Osteoblast (primary cell): ENCODE measurements around the gene PPME1. TPM values are rescaled to one million over a fixed set of nuclear protein-coding genes. Genes with fewer than 3 reads are reported as not detected.

Experiments used
- DNase-seq: peaks from one replicate; pipeline ENCODE4 v3.0.0; 2011; ENCODE audit warnings: low spot score, mixed read lengths; ENCODE audit not compliant: insufficient read length; ENCODE audit errors: missing footprints
- H2AFZ ChIP-seq: 2 replicates; pipeline ENCODE4 v1.6.0; 2011; ENCODE audit warnings: mild to moderate bottlenecking, low read length
- H3K27ac ChIP-seq: 2 replicates; pipeline ENCODE4 v1.5.1; 2011; ENCODE audit warnings: mild to moderate bottlenecking, low read depth, low read length, moderate library complexity
- H3K27me3 ChIP-seq: 2 replicates; pipeline ENCODE4 v1.6.0; 2012; ENCODE audit warnings: mild to moderate bottlenecking, control low read depth, inconsistent platforms, low read length, moderate library complexity; ENCODE audit not compliant: insufficient read depth
- H3K36me3 ChIP-seq: 2 replicates; pipeline ENCODE4 v1.5.1; 2011; ENCODE audit warnings: mild to moderate bottlenecking, low read length, control low read depth, moderate library complexity; ENCODE audit not compliant: insufficient read depth
- H3K4me1 ChIP-seq: 2 replicates; pipeline ENCODE4 v1.5.1; 2011; ENCODE audit warnings: mild to moderate bottlenecking, low read length, control low read depth, moderate library complexity; ENCODE audit not compliant: insufficient read depth
- H3K4me2 ChIP-seq: 2 replicates; pipeline ENCODE4 v1.6.0; 2011; ENCODE audit warnings: mild to moderate bottlenecking, low read length; ENCODE audit not compliant: insufficient read depth
- H3K4me3 ChIP-seq: fragments of 200-600 bp; sonication (generic); 3 replicates; pipeline ENCODE4 v1.5.1; 2012; ENCODE audit warnings: mild to moderate bottlenecking, low read length, inconsistent platforms; ENCODE audit not compliant: insufficient read depth
- H3K79me2 ChIP-seq: 2 replicates; pipeline ENCODE4 v1.6.0; 2012; ENCODE audit warnings: mild to moderate bottlenecking, low read length, control low read depth, inconsistent platforms; ENCODE audit not compliant: insufficient read depth
- H3K9me3 ChIP-seq: 2 replicates; pipeline ENCODE4 v1.5.1; 2011; ENCODE audit warnings: low read depth, low read length, control low read depth
- H4K20me1 ChIP-seq: 2 replicates; pipeline ENCODE4 v1.6.0; 2012; ENCODE audit warnings: mild to moderate bottlenecking, low read length, control low read depth; ENCODE audit not compliant: insufficient read depth
- total RNA-seq: library from RNA; depleted of rRNA; stranded (reverse); fragments of >200 nt; gene quantifications from 2 replicates; pipeline ENCODE4 v1.2.3, GENCODE V29; 2012
- TF ChIP-seq, protein P1 (sequence below): IDR thresholded peaks from 2 replicates; pipeline ENCODE4 v1.5.1; 2011; ENCODE audit warnings: mild to moderate bottlenecking, low read depth, low read length, moderate library complexity; ENCODE audit errors: extremely low read depth

The PPME1 gene
- total RNA-seq, 1 donor, result 18.5 TPM

DNA sequence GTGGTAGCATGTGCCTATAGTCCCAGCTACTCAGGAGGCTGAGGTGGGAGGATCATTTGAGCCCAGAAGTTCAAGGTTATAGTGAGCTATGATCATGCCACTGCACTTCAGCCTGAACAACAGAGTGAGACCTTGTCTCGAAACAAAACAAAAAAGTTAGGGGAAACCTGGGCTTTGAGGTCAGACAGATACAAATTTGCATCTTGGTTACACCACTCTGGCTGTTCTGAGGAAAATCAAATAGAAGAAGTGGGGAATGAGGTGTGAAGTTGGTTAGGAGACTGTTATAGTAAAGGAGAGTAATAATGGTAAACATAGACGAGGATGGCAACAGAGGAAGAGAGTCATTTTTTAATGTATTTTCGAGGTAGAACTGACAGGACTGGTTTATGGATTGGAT lies 62.6 kb downstream of the PPME1 start:
- no peak for DNase-seq
- H3K9me3 ChIP-seq, result no peaks in the 10 kb centered on the region
- peaks cover 26% of the 10 kb centered on the region for H3K36me3 ChIP-seq
- no peak overlapping the region for H3K4me3 ChIP-seq
- H3K79me2 ChIP-seq, result no peaks in the 10 kb centered on the region
- H4K20me1 ChIP-seq, result no peaks in the 10 kb centered on the region
- TF ChIP-seq, protein P1, sequence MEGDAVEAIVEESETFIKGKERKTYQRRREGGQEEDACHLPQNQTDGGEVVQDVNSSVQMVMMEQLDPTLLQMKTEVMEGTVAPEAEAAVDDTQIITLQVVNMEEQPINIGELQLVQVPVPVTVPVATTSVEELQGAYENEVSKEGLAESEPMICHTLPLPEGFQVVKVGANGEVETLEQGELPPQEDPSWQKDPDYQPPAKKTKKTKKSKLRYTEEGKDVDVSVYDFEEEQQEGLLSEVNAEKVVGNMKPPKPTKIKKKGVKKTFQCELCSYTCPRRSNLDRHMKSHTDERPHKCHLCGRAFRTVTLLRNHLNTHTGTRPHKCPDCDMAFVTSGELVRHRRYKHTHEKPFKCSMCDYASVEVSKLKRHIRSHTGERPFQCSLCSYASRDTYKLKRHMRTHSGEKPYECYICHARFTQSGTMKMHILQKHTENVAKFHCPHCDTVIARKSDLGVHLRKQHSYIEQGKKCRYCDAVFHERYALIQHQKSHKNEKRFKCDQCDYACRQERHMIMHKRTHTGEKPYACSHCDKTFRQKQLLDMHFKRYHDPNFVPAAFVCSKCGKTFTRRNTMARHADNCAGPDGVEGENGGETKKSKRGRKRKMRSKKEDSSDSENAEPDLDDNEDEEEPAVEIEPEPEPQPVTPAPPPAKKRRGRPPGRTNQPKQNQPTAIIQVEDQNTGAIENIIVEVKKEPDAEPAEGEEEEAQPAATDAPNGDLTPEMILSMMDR, result no peak
- H3K4me2 ChIP-seq, result no peak overlapping the region
- H3K27ac ChIP-seq, result no peak overlapping the region
- H3K27me3 ChIP-seq, result no peaks in the 10 kb centered on the region
- no peaks in the 10 kb centered on the region for H3K4me1 ChIP-seq
- H2AFZ ChIP-seq, result no peak overlapping the region

DNA sequence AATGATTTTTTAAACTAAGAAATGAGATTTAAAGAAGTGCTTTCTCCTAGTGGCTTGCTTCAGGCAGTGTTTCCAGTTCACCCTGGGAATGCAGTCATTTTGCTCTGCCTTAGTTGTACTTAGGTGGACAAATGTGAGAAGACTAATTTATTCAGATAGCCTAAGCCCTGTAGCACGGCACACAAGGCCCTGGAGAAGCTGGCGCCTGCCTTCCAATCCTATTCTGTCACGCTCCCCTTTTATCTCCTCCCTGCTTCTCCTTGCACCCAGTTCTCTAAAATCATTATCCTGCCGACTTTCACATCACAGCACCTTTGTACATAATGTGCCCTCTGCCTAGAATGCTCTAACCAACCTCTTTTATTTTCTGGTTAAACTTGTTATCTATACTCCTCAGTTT lies 64.0 kb downstream of the PPME1 start:
- H3K4me3 ChIP-seq, result no peak overlapping the region
- H3K4me2 ChIP-seq, result no peak overlapping the region
- TF ChIP-seq, protein P1, result no peak
- H2AFZ ChIP-seq, result no peak overlapping the region
- no peaks in the 10 kb centered on the region for H4K20me1 ChIP-seq
- no peaks in the 10 kb centered on the region for H3K27me3 ChIP-seq
- H3K9me3 ChIP-seq, result no peaks in the 10 kb centered on the region
- no peak overlapping the region for H3K27ac ChIP-seq
- no peaks in the 10 kb centered on the region for H3K79me2 ChIP-seq
- H3K4me1 ChIP-seq, result no peaks in the 10 kb centered on the region
- H3K36me3 ChIP-seq, result peaks cover 29% of the 10 kb centered on the region
- DNase-seq, result no peak

DNA sequence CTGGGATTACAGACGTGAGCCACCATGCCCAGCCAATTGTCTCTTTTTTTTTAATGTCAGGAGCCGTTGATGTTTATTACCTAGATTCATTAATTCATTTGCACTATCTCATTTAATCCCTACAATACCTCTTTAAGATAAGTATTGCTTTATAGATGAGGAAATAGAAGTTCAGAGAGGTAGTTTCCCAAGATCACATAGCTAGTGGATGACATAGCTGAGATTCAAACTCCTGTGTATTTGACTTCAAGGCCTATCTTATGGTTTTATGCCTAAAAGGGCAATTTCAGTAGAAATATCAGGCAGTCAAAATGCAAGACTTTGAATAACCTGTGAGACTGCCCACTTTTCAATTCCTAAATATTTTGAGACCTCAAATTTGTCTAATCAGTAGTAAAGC lies 66.5 kb downstream of the PPME1 start:
- no peaks in the 10 kb centered on the region for H3K27me3 ChIP-seq
- H3K4me3 ChIP-seq, result no peak overlapping the region
- no peak overlapping the region for H3K4me2 ChIP-seq
- H3K79me2 ChIP-seq, result no peaks in the 10 kb centered on the region
- peaks cover 19% of the 10 kb centered on the region for H3K36me3 ChIP-seq
- H3K27ac ChIP-seq, result no peak overlapping the region
- TF ChIP-seq, protein P1, result no peak
- H4K20me1 ChIP-seq, result no peaks in the 10 kb centered on the region
- H2AFZ ChIP-seq, result no peak overlapping the region
- no peaks in the 10 kb centered on the region for H3K4me1 ChIP-seq
- no peaks in the 10 kb centered on the region for H3K9me3 ChIP-seq
- DNase-seq, result no peak

DNA sequence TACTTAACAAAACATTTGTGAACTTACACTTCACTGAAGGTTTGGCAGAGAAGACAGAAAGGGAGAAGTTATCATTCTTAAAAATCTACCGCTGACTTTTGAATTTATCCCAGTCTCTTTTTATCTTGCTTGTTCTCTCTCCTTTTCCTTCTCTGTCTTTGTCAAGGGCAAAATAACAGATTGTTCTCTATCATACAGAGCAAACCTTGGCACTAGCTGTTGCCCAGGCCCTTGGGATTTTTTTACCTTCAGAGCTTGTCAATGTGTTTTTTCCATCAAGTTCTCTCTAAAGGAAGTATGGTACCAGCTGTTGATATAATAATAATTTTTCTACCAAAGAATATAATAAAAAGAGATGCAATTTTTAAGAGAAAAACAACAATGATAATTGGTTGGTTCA lies 67.2 kb downstream of the PPME1 start:
- Histone ChIP-seq H3K4me3 (no peak overlapping the region), H3K4me2 (no peak overlapping the region), H2AFZ (no peak overlapping the region), H3K36me3 (peaks cover 19% of the 10 kb centered on the region), H3K79me2 (no peaks in the 10 kb centered on the region), H3K27me3 (no peaks in the 10 kb centered on the region), H3K9me3 (no peaks in the 10 kb centered on the region), H3K27ac (no peak overlapping the region), H4K20me1 (no peaks in the 10 kb centered on the region), H3K4me1 (no peaks in the 10 kb centered on the region)
- TF ChIP-seq, protein P1, result no peak
- DNase-seq, result no peak
